Neuronal stem cell (in vitro differentiated cells): Measurements from ENCODE around the gene MICAL3.

Experiments
- DNase-seq: peaks from one replicate; pipeline ENCODE4 v3.0.0-alpha.2; 2013; ENCODE audit warnings: low spot score
- H2AFZ ChIP-seq: one replicate; pipeline ENCODE4 v1.6.1; 2013; ENCODE audit warnings: mild to moderate bottlenecking, low read length, inconsistent platforms
- H2AK5ac ChIP-seq: 2 replicates; pipeline ENCODE4 v1.6.1; 2013; ENCODE audit warnings: low read depth, mild to moderate bottlenecking, inconsistent platforms, low read length, moderate library complexity, mixed read lengths
- H2BK120ac ChIP-seq: 2 replicates; pipeline ENCODE4 v1.6.1; 2013; ENCODE audit warnings: low read depth, mild to moderate bottlenecking, inconsistent platforms, low read length, moderate library complexity, mixed read lengths
- H2BK12ac ChIP-seq: one replicate; pipeline ENCODE4 v1.6.1; 2013; ENCODE audit warnings: low read length, inconsistent platforms
- H2BK15ac ChIP-seq: 2 replicates; pipeline ENCODE4 v1.6.1; 2013; ENCODE audit warnings: mild to moderate bottlenecking, low read length, inconsistent platforms, mixed read lengths
- H2BK5ac ChIP-seq: one replicate; pipeline ENCODE4 v1.6.1; 2013; ENCODE audit warnings: inconsistent platforms, mild to moderate bottlenecking, low read length, moderate library complexity
- H3K14ac ChIP-seq: one replicate; pipeline ENCODE4 v1.6.1; 2013; ENCODE audit warnings: low read length, inconsistent platforms
- H3K18ac ChIP-seq: 2 replicates; pipeline ENCODE4 v1.6.1; 2013; ENCODE audit warnings: low read length, inconsistent platforms
- H3K23ac ChIP-seq: 2 replicates; pipeline ENCODE4 v1.6.1; 2013; ENCODE audit warnings: low read depth, mild to moderate bottlenecking, mixed read lengths, low read length, inconsistent platforms; ENCODE audit not compliant: poor library complexity
- H3K27ac ChIP-seq: replicated peaks from 3 replicates; pipeline ENCODE4 v1.5.1; 2013; ENCODE audit warnings: low read length, inconsistent platforms
- H3K27me3 ChIP-seq, 3 experiments: 2 replicates each; pipeline ENCODE4 v1.6.1; 2013; ENCODE audit warnings: low read length in 3 of 3, mild to moderate bottlenecking in 2 of 3, inconsistent platforms in 1 of 3, low read depth in 1 of 3, mixed read lengths in 1 of 3, moderate library complexity in 1 of 3; ENCODE audit not compliant: control insufficient read depth in 3 of 3, insufficient read depth in 3 of 3
- H3K36me3 ChIP-seq, 2 donors: replicated peaks in 1 of 2; 2 replicates each; pipeline ENCODE4 v1.6.1; 2013; ENCODE audit warnings: low read length in 2 of 2; ENCODE audit not compliant: control insufficient read depth in 2 of 2, insufficient read depth in 2 of 2
- H3K4ac ChIP-seq: 2 replicates; pipeline ENCODE4 v1.6.1; 2013; ENCODE audit warnings: inconsistent platforms, mild to moderate bottlenecking, low read length, moderate library complexity
- H3K4me1 ChIP-seq, 2 donors: 1 replicate in 1 of 2; 2 replicates in 1 of 2; pipeline ENCODE4 v1.6.1; 2013; ENCODE audit warnings: low read length in 2 of 2, low read depth in 1 of 2; ENCODE audit not compliant: control insufficient read depth in 2 of 2, insufficient read depth in 1 of 2
- H3K4me2 ChIP-seq: one replicate; pipeline ENCODE4 v1.6.1; 2013; ENCODE audit warnings: mild to moderate bottlenecking, low read length, inconsistent platforms; ENCODE audit not compliant: insufficient read depth, poor library complexity, severe bottlenecking
- H3K4me3 ChIP-seq, 2 donors: 2 replicates each; pipeline ENCODE4 v1.5.1; 2013; ENCODE audit warnings: low read length in 2 of 2, mild to moderate bottlenecking in 2 of 2, inconsistent platforms in 1 of 2, moderate library complexity in 1 of 2
- H3K79me1 ChIP-seq: one replicate; pipeline ENCODE4 v1.6.1; 2013; ENCODE audit warnings: low read depth, mild to moderate bottlenecking, inconsistent platforms, low read length, moderate library complexity
- H3K9ac ChIP-seq: one replicate; pipeline ENCODE4 v1.6.1; 2013; ENCODE audit warnings: mild to moderate bottlenecking, low read depth, low read length, inconsistent platforms; ENCODE audit not compliant: poor library complexity
- H3K9me3 ChIP-seq, 2 donors: replicated peaks in 1 of 2; 2 replicates each; pipeline versions ENCODE3 to v1.6.1; 2013; ENCODE audit warnings: low read length in 2 of 2, mild to moderate bottlenecking in 2 of 2, inconsistent platforms in 1 of 2, low read depth in 1 of 2, mixed read lengths in 1 of 2, moderate library complexity in 1 of 2; ENCODE audit not compliant: control insufficient read depth in 2 of 2, insufficient read depth in 1 of 2
- H4K8ac ChIP-seq: one replicate; pipeline ENCODE4 v1.6.1; 2013; ENCODE audit warnings: low read depth, mild to moderate bottlenecking, inconsistent platforms, low read length, moderate library complexity
- H4K91ac ChIP-seq: one replicate; pipeline ENCODE4 v1.6.1; 2013; ENCODE audit warnings: low read length, low read depth, mild to moderate bottlenecking, inconsistent platforms; ENCODE audit not compliant: poor library complexity
- WGBS, 2 donors: extraction: QIAGEN DNeasy Blood & Tissue Kit; methylation state at CpG; one replicate each; pipeline ENCODE4 v1.1.7; 2013; ENCODE audit warnings: missing lambda C conversion rate in 2 of 2, mixed read lengths in 1 of 2; ENCODE audit not compliant: insufficient read length in 2 of 2, insufficient replicate concordance in 1 of 2; ENCODE audit errors: extremely low coverage in 2 of 2; 5-methylcytosine and 5-hydroxymethylcytosine counted together

Gene MICAL3

GRCh38 chr22:17782158-17782557 is 242.2 kb downstream of the MICAL3 start:
- WGBS, 2 donors: no CpG with 5 or more reads among the region's 13 CpGs
- no peak overlapping the region for H4K91ac ChIP-seq

GRCh38 chr22:17781319-17782031 is 242.9 kb downstream of the MICAL3 start:
- no CpG with 5 or more reads among the region's 12 CpGs for WGBS, 2 donors
- Histone ChIP-seq H2AK5ac (peak overlapping the region; percentile 53), H3K4me3 (no peak overlapping the region), H2BK15ac (peak overlapping the region; percentile 4), H3K14ac (no peak overlapping the region), H4K91ac (no peak overlapping the region), H3K27me3 (no peaks in the 10 kb centered on the region), H3K18ac (peak overlapping the region; percentile 84), H2BK120ac (peak overlapping the region; percentile 88), H3K9ac (no peak overlapping the region), H4K8ac (no peak overlapping the region), H3K79me1 (no peaks in the 10 kb centered on the region), H2BK12ac (no peak overlapping the region), H3K27ac (no peak overlapping the region), H3K4me2 (no peak overlapping the region), H3K9me3 (peaks cover 3 to 5% of the 10 kb centered on the region in 2 donors), H3K23ac (peak overlapping the region; percentile 37), H3K36me3 (no peaks in the 10 kb centered on the region), H2BK5ac (peak overlapping the region; percentile 59), H2AFZ (no peak overlapping the region), H3K4me1 (peaks cover 8 to 10% of the 10 kb centered on the region in 2 donors), H3K4ac (no peak overlapping the region)
- no peak for DNase-seq

More at GRCh38 chr22:17782158-17782557, 242.2 kb downstream of the MICAL3 start:
- H3K36me3 ChIP-seq: no peaks in the 10 kb centered on the region
- H3K23ac ChIP-seq: no peak overlapping the region
- peaks cover 14 to 15% of the 10 kb centered on the region in 2 donors for H3K4me1 ChIP-seq
- no peak overlapping the region for H3K9ac ChIP-seq
- H3K27ac ChIP-seq: no peak overlapping the region
- no peak for DNase-seq
- H3K79me1 ChIP-seq: no peaks in the 10 kb centered on the region
- no peak overlapping the region for H3K4ac ChIP-seq
- peak overlapping the region; percentile 1 for H2BK15ac ChIP-seq
- H3K27me3 ChIP-seq: no peaks in the 10 kb centered on the region
- H2AFZ ChIP-seq: no peak overlapping the region
- H4K8ac ChIP-seq: no peak overlapping the region
- H2BK5ac ChIP-seq: no peak overlapping the region
- peaks cover 3 to 5% of the 10 kb centered on the region in 2 donors for H3K9me3 ChIP-seq
- peak overlapping the region; percentile 90 for H3K18ac ChIP-seq
- H3K4me2 ChIP-seq: no peak overlapping the region
- no peak overlapping the region for H3K14ac ChIP-seq
- H2AK5ac ChIP-seq: peak overlapping the region; percentile 86
- H3K4me3 ChIP-seq: no peak overlapping the region
- H2BK120ac ChIP-seq: no peak overlapping the region
- H2BK12ac ChIP-seq: no peak overlapping the region

GRCh38 chr22:17780741-17781318 is 243.5 kb downstream of the MICAL3 start:
- H3K9ac ChIP-seq: no peak overlapping the region
- H3K4ac ChIP-seq: peak overlapping the region; percentile 69
- peaks cover 3 to 5% of the 10 kb centered on the region in 2 donors for H3K9me3 ChIP-seq
- H3K4me3 ChIP-seq: no peak overlapping the region
- no peak overlapping the region for H3K4me2 ChIP-seq
- peak overlapping the region; percentile 95 for H3K14ac ChIP-seq
- WGBS, 2 donors: no CpG with 5 or more reads among the region's 10 CpGs
- H2BK12ac ChIP-seq: peak overlapping the region; percentile 60
- peaks cover 5 to 7% of the 10 kb centered on the region in 2 donors for H3K4me1 ChIP-seq
- H2BK120ac ChIP-seq: peak overlapping the region; percentile 88
- H3K79me1 ChIP-seq: no peaks in the 10 kb centered on the region
- H2BK5ac ChIP-seq: peak overlapping the region; percentile 59
- H2AK5ac ChIP-seq: peak overlapping the region; percentile 53
- H4K91ac ChIP-seq: no peak overlapping the region
- H3K27me3 ChIP-seq: no peaks in the 10 kb centered on the region
- H2BK15ac ChIP-seq: peak overlapping the region; percentile 4
- peak overlapping the region; percentile 26 for H2AFZ ChIP-seq
- peak overlapping the region; percentile 84 for H3K18ac ChIP-seq
- no peak overlapping the region for H4K8ac ChIP-seq
- DNase-seq: no peak
- H3K27ac ChIP-seq: no peak overlapping the region
- peak overlapping the region; percentile 37 for H3K23ac ChIP-seq
- H3K36me3 ChIP-seq: no peaks in the 10 kb centered on the region

- peaks cover 6 to 9% of the 10 kb centered on the region in 2 donors for H3K4me1 ChIP-seq
- H3K23ac ChIP-seq: no peak overlapping the region
- peaks cover 3 to 5% of the 10 kb centered on the region in 2 donors for H3K9me3 ChIP-seq
- no peaks in the 10 kb centered on the region for H3K27me3 ChIP-seq
- H3K18ac ChIP-seq: peak overlapping the region; percentile 24
- H3K4ac ChIP-seq: no peak overlapping the region
- H3K14ac ChIP-seq: peak overlapping the region; percentile 95
- no peaks in the 10 kb centered on the region for H3K36me3 ChIP-seq
- no peak overlapping the region for H4K91ac ChIP-seq
- no peaks in the 10 kb centered on the region for H3K79me1 ChIP-seq
- peak overlapping the region; percentile 59 for H2BK5ac ChIP-seq
- no peak overlapping the region for H2BK12ac ChIP-seq
- peak overlapping the region; percentile 75 for H2BK120ac ChIP-seq
- peak overlapping the region; percentile 54 for H3K9ac ChIP-seq
- H4K8ac ChIP-seq: no peak overlapping the region
- peak overlapping the region; percentile 83 for H2AK5ac ChIP-seq
- H3K27ac ChIP-seq: no peak overlapping the region
- DNase-seq: no peak
- WGBS, 2 donors: no CpG with 5 or more reads among the region's 19 CpGs
- H2BK15ac ChIP-seq: peak overlapping the region; percentile 55
- no peak overlapping the region for H3K4me3 ChIP-seq
- H2AFZ ChIP-seq: peak overlapping the region; percentile 26
- H3K4me2 ChIP-seq: no peak overlapping the region
Measured at GRCh38 chr22:17780116-17780740, 244.1 kb downstream of the MICAL3 start.
